HG03039 (cell line): ENCODE data around the gene DCAF5.
"Not testable (repeated sequence)": the region's sequence is repeated elsewhere in the genome, so short reads cannot be mapped to it uniquely, and the experiment has no call there.

Source experiments
- ATAC-seq: cut with Tn5 transposase; IDR thresholded peaks from one replicate; pipeline ENCODE4 v1.9.1; 2021; ENCODE audit warnings: mild to moderate bottlenecking, moderate library complexity; ENCODE audit not compliant: unreplicated experiment

DCAF5 gene

DNA sequence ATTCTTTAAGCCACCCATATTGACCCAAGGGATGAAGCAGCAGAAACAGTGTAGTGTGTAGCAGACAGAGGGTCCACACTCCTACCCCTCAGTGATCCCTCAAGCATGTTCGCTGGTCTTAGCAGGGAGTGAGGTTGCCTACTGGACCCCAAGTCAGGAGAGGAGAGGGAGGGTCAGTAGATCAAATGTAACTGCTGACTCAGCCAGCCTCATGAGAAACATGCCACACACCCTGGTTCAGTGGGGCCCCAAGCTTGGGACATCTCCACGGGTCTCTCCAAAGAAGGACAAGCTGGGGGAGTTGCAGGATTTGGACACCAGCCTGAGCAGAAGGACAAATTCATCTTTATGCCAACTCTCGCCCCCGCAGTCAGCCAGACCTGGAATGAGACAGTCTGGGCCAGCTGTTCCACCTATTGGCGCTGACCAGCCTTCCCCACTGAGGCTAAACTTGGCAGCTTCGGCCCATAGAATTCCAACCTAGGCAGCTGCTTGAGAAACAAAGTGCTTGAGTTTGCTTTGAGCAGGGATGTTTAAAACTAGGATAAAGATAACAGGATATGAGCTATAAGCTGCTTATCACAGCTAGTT lies 107.9 kb downstream of the DCAF5 start:
- ATAC-seq: no peak

DNA sequence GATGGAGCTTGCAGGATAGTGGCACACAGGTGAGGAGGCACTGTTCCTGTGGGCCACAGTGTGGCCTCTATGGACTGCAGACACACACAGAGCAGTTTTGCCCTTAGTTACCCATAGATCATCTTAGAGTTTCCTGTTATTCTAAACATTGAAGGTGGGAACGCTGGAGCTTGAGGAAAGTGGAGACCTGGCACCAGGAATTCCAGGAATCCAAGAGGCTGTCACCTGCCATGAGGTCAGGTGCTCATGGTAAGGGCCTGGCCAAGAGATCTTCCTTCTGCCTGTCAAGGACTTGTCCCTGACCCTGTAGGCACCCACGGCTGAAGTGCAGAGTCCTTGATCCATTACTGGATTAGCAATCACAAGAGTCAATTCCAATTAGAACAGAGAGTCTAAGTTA lies 108.6 kb downstream of the DCAF5 start:
- ATAC-seq: no peak

DNA sequence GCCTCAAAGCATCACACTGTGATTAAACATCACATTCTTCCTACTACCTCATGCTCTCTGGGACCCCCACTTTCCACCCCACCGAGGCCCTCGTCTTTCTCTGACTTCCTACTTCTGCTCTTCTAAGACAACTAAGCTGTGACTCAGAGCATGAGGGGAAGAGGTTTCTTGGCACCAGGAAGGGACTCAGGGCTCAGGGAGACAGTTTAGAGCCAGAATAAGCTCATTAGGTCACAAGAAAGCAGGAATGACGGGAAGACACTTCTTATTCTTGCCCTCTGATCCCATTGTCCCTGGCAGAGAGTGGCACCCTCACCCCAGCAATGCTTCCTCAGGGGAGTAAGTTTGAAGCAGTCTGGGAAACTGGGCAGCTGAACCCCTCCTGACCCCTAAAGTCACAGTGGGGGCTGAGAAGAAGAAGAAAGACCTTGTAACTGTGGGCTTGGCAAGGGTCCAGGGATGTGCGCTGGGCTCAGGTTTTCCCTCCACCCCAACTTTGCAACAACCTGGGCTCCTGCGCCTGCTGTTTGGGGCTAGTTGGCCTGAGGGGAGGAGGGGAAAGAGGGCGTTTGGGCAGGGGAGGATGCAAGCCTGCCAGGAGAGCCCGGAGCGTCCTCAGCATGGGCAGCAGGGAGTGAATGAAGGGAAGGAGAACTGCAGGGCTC lies 109.2 kb downstream of the DCAF5 start:
- no peak for ATAC-seq

DNA sequence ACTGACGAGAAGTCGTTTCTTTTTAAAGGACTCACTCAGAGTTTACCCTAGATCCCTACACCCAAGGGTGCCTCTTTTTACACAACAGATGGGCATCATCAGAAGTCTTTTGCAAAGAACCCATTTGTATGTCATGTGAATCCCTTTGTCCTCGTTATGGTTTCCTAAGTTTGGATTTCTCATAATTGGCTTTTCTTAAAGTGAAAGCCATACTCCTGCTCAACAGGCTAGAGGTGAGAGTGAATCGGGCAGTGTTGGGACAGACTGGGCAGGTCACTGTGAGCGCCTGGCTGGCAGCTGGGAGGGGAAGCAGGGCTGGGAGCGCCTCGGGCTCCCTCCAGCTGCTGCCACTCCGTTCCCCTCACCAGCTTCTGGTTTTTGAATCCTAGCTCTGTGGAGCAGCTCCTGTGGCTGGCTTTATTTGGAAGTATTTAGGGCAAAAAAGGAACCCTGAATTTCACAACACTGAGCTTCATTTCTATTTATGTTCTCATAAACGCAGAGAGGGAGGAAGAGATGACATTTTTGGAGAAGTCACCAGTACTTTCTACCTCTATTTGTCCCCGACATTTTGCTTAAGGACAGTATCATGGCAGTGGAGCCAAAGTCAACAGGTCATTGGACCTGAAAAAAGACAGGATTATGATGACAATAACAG lies 110.0 kb downstream of the DCAF5 start:
- no peak for ATAC-seq

DNA sequence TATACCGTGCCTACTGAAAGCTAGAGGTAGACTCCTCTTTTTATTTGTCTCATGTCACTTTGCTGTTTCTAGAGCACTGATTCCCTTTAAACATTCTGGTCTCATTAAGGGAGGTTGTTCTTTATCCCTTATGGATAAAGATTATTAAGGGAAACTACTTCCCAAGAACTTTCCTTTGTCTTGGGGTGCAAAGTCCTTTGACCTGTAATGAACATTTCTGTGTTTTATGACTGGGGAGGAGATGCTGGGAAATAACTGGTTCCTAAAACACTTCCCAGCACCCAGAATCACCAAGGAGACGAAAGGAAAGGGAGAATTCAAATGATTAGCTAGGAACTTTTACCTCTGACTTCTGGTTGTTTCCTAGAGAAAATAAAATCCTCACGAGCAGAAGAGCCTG lies 110.6 kb downstream of the DCAF5 start:
- no peak for ATAC-seq

DNA sequence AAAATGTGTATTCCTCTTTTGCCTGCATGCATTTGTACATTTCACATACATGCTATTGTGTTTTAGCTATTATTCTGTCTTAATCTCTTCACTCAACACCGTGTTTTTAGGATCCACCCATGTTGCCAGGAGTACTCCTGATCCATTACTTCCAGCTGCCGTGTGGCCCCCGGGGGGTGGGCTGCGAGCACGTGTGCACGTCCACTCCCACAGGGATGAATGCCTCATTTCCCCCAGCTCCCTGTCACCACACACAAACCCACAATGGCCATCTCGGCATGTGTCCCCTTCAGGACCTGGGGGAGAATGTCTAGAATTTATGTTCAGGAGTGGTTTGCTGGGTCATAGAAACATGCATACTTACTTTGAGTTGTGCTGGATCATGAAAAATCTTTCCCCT lies 111.1 kb downstream of the DCAF5 start:
- ATAC-seq: no peak

DNA sequence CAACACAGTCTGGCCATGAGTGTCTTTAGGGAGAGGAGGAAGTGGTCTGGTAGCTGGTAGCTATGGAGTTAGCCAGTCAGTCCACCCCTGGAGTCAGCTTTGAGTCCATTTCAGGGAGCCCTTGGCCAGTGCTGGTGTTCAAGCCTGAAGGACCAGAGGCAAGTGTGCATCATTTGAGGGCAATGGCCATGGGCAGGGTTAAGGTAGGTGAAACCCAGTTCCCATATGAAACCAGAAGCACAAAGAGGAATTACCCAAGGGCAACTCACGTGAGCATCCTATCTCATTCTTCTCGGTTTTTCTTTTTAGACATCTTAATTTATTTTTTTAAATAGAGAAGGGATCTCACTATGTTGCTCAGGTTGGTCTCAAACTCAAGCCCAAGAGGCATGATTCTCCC lies 112.6 kb downstream of the DCAF5 start:
- no peak for ATAC-seq

DNA sequence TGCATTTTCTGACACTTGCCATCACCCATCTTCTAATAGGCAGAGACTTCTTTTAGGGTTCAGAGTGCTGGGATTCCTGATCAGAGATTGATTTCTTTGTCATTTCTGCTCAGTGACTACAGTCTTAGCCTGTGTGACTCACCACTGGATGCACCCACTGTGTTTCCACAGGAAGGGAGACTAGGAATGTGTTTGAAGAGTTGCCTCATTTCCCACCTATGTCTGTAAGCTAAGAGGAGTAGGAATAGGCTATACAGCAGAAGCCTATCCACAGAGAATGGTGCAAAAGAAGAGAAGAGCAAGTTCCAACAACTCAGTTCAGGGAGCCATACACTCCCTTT lies 113.7 kb downstream of the DCAF5 start:
- ATAC-seq: no peak

DNA sequence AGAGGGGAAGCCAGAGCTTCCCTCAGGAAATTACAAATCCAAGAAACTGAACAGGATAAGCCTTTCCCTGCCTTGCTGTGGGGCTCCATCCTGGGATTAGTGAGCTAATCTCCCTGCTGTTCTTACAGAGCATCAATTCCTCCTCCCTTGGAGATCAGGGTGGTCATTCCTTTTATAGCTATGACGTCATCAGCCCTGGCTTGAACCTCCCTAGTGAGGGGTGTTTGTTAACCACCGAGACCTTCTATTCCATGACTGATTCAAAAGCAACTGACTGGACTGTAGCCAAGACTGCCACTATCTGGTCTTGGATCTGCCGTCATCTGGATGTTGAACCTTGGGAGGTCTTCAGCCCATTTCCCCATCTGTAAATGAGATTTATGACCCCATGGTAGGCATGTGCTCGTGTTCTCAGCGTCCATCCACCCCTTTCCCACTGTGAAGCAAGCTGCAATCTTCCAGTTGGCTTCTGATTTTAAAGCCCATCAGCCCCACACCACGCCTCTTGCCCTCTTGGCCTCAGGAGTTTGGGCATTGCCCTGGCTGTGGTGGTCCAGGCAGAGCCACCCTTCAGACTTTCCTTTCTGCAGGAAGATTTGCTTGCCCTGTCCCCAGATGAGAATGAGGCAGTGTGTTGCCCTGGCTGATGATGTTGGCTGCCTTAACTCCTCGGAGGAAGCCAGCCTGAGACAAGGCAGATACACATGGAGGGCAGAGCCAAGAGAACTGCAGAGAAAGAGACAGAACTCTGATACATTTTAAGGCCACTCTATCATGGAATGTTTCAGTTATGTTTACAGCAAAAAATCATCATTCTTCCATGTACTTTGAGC lies 114.2 kb downstream of the DCAF5 start:
- ATAC-seq: no peak

DNA sequence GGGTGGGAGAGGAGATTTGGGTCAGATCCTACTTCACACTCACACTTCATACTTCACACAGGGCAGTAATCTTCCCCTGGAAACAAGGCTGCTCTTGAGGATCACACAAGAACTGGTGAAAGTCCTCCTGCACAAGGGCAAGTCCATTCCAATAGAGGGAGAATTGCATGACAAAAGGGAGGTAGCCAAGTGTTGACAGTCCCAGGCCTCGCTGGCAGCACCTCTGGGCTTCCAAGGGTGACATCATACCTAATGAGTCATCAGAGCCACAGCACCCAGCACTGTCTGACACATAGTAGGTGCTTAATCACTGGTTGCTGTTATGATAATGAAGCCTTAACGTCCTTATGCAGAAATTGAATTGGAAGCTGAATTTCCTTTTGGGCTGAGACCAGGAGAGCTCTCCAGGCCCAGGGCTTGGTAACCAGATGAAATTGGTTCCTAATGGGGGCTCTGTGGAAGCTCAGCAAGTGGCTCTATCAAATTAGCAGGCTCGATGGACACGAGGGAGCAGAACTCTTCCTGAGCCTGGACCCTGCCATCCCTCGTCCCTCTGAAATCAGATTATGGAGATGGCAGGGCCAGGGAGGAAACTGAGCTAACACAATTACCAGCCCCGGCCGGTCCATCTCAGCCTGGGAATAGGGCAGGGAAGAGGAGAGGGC lies 115.0 kb downstream of the DCAF5 start:
- no peak for ATAC-seq

DNA sequence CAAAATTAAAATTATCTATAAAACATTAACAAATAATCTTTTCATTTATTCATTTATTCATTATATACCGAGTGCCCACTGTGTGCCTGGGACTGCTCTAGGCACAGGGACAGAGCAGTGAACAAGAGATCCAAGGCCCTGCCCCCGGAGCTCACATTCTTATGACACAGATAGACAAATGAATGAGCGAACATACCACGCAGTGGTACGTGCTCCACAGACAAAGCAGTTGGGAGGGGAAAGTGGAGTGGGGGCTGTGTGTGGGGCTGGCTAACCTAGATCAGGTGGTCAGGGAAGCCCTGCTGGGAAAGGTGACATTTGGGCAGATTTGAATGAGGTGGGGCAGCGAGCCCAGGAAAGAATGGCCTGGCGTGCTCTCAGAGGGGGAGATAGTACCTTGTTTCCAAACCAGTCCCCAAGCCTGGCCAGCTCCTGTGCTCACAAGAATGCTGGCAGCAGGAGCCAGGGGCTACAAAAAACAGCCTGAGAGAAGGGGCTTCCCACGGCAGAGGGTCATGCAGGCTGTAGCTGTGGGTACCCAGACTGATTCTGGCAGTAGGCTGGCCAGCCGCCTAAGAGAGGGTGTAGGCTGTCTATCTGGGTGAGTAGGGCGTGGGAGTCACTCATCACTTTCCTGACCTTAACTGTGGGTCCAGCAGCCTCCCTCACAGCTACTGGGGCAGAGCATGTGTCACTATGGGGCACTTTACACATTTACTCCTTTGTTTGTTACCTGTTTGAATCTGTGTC lies 116.0 kb downstream of the DCAF5 start:
- ATAC-seq: no peak

DNA sequence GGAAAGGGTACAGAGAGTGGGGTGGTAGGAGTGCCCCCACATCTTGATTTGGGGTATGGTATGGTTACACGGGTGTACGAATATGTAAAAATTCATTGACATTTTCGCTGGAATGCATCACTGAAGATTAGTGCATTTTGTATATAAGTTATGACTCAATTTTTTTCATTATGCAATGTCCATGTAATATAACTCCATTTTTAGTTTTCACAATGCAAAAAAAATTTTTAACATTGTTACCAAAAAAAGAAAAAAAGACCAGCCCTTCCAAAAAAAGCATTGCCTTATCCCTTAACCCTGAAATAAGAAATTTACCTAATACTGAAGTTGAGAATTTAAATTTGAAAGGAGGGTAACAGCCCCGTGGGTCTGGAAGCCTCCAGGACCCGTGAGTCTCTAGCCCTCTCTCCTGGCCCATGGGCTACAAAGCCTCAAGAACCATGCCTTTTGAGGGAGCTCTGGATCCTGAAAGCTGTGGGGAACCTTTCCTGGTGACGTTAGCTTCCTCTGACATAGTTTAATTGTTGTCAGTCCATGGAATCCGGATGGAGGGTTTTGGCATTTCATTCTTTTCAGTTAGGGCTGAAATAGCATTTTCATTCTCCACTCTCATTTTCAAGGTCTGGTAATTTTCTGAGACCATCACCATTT lies 118.2 kb downstream of the DCAF5 start:
- ATAC-seq: no peak

DNA sequence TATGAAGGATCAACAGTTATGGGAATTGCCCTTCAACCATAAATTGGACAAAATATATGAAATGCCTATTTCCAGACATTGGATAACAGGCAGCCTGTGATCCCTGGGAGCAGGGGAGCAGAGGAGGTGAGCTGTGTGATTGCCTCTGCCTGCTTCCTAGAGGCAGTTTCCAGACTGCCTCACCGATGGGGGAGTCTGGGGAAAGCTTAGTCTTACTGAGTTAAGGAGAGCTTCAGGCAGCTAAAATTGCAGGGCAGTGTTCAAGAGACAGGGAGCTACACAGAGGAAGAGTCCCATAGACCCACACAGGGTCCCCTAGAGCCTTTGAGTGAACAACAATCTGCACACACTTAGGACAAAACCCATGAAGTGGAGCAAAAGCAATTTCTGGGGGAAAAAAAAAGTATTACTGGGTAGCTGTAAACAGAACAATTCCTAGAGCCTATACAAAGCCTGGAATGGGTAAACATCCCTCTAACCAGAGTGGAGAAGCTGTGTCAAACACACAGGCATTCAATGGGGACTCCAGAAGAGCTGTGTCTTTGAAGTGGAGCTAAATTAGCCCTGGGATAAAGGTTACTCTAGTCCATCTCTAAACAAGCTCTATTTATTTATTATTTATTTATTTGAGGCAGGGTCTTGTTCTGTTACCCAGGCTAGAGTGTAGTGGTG lies 125.5 kb downstream of the DCAF5 start:
- ATAC-seq: no peak

DNA sequence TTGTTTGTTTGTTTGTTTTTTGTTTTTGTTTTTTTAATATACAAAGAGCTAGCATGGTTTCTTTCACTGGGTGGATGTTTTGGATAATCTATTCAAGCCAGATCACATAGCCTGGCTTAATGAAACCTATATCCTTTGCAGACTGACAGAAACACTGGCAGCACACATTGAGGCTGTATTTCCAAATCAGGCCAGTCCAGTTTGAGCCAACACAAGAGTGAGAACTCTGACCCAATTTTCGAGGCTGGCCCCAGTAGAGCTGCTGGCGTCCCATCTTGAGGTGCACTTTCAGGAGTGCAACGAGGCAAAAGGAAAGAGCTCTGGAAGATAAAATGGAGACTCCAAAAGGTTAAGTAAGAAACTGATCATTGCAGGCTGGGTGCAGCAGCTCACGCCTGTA lies 129.9 kb downstream of the DCAF5 start:
- no peak for ATAC-seq

DNA sequence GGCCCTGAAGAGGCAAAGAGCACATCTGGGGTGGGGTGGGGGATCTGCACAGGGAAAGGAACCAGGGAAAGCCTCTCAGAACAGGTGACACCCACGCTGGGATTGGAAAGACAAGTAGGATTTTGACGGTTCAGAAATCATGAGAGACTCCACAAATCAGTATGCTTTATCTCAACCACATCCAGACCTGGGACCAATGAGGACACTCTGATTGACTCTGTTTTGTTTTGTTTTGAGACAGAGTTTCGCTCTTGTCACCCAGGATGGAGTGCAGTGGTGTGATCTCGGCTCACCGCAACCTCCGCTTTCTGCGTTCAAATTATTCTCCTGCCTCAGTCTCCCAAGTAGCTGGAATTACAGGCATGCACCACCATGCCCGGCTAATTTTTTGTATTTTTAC lies 130.8 kb downstream of the DCAF5 start:
- not testable (repeated sequence) for ATAC-seq

DNA sequence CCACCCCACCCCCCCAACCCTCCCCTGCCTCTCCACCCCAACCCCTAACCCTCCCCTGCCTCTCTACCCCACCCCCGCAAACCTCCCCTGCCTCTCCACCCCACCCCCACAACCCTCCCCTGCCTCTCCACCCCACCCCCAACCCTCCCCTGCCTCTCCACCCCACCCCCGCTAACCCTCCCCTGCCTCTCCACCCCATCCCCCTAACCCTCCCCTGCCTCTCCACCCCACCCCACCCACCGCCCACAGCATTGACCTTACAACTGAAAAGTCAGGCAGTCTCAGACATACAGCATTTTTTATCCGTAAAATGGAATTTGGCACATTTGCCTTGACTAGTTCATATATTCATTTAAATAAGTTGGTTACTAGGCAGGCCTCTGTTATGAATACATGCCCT lies 135.2 kb downstream of the DCAF5 start:
- no peak for ATAC-seq

DNA sequence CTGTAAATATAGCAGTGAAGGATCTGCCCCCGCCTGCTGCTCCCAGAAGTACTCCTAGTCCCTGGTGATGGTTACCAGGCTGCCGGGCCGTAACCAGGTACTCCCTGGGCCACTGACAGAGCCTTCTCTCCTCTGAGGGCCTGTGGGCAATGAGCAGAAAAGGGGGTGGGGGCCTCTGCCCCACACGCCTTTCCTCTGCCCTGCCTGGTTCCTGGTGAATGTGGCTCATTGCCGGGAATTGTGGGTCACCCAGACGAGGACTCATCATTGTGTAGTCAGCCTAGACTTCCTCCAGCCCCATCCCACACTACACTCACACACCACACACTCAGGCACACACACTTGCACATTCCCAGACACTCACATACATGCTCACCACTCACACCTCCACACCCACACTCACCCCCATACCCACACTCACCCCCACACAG lies 138.1 kb downstream of the DCAF5 start:
- no peak for ATAC-seq

DNA sequence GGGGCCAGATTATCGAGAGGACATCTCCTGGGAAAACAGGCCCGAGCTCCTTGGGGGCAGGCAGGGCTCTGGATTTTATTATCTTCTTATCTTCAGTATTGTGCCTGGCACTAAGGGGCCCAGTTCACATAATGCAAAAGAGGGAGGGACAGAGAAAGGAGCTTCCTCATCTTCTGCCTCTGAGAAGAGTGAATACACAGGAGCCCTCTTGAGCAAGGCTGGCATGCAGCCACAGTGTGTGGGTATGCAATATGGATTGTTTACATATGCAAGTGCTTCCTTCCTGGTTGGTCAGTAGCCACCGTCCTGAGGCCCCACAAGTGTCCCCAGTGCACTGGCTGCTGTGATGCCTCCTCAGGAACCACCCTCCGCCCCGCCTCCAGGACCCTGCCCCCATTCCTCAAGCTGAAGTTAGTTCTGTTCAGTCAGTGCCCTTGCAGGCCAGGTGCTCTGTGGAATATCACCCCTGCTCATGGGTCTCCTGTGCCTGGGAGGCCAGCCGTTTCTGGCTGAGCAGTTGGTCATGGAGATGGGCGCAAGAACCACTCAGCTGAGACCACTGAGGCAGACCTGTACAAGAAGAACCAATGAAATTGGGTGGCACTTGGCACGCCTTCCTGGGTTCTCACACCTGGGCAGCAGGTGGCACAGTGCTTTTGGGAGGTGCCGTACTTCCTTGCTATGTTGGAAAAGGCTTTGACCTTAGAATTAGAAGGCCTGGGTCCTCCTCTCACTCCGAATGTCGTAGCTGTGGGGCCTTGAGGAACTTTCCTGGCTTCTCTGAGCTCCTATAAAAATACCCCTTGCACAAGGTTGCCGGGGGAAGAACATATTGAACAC lies 138.8 kb downstream of the DCAF5 start:
- no peak for ATAC-seq
